HEK293T (cell line): Measurements from ENCODE around the gene PLCB4.

Source experiments
- BHLHE40 ChIP-seq: fragments of 450-650 bp; IDR thresholded peaks from 2 replicates; pipeline ENCODE4 v1.6.1; 2016; ENCODE audit warnings: mild to moderate bottlenecking, moderate library complexity, borderline replicate concordance
- FOXA1 ChIP-seq: fragments of 450-650 bp; IDR thresholded peaks from 2 replicates; pipeline ENCODE4 v1.6.1; 2016; ENCODE audit warnings: mild to moderate bottlenecking
- FOXK2 ChIP-seq: fragments of 450-650 bp; IDR thresholded peaks from 2 replicates; pipeline ENCODE4 v1.6.1; 2016; ENCODE audit warnings: mild to moderate bottlenecking
- NFRKB ChIP-seq: fragments of 450-650 bp; IDR thresholded peaks from 2 replicates; pipeline ENCODE4 v1.6.1; 2016; ENCODE audit warnings: mild to moderate bottlenecking, moderate library complexity
- SP1 ChIP-seq: fragments of 450-650 bp; IDR thresholded peaks from 2 replicates; pipeline ENCODE4 v1.6.1; 2017
- TARDBP ChIP-seq: fragments of 450-650 bp; IDR thresholded peaks from 2 replicates; pipeline ENCODE4 v1.6.1; 2016
- ZNF384 ChIP-seq: fragments of 450-650 bp; IDR thresholded peaks from 2 replicates; pipeline ENCODE4 v1.6.1; 2016

GRCh38 chr20:9092655-9093054 is 23.8 kb downstream of the PLCB4 start:
- TF ChIP-seq FOXA1 (no peak), SP1 (no peak), BHLHE40 (no peak), NFRKB (no peak), ZNF384 (no peak), TARDBP (no peak), FOXK2 (no peak)
